Tibial nerve (tissue), 4 donors: ENCODE measurements around the gene OLFM2. TPM values are rescaled to one million over a fixed set of nuclear protein-coding genes. Genes with fewer than 3 reads are reported as not detected.
"Not testable (repeated sequence)": the region's sequence is repeated elsewhere in the genome, so short reads cannot be mapped to it uniquely, and the experiment has no call there.

Source experiments
- DNase-seq, 2 donors: peaks; one replicate each; pipeline ENCODE4 v3.0.0-alpha.2; 2019; ENCODE audit warnings: low spot score in 2 of 2
- H3K27ac ChIP-seq, 4 donors: fragments of 200-600 bp; sonication (generic) in 3 of 4; one replicate each; pipeline ENCODE4 v1.5.1; 2017 to 2019; ENCODE audit warnings: mild to moderate bottlenecking in 1 of 4
- H3K27me3 ChIP-seq, 2 donors: fragments of 200-600 bp; sonication (generic) in 1 of 2; one replicate each; pipeline versions ENCODE4 v1.5.1 to v1.6.0; 2017 to 2019
- H3K36me3 ChIP-seq, 3 donors: fragments of 200-600 bp; sonication (generic); one replicate each; pipeline ENCODE4 v1.5.1; 2018 to 2019
- H3K4me1 ChIP-seq, 4 donors: fragments of 200-600 bp; sonication (generic) in 3 of 4; one replicate each; pipeline ENCODE4 v1.5.1; 2017 to 2019
- H3K4me3 ChIP-seq, 4 donors: fragments of 200-600 bp; sonication (generic) in 3 of 4; one replicate each; pipeline ENCODE4 v1.5.1; 2017 to 2019; ENCODE audit warnings: mild to moderate bottlenecking in 1 of 4, moderate library complexity in 1 of 4
- H3K9me3 ChIP-seq, 4 donors: fragments of 200-600 bp; sonication (generic) in 3 of 4; one replicate each; pipeline ENCODE4 v1.5.1; 2017 to 2019
- EP300 ChIP-seq, 2 donors: sonication (generic); formaldehyde crosslinking; IDR thresholded peaks; one replicate each; pipeline ENCODE4 v1.6.1; 2017; ENCODE audit warnings: antibody characterized with exemption in 2 of 2, mild to moderate bottlenecking in 1 of 2
- POLR2A ChIP-seq, 2 donors: fragments of 450-650 bp; IDR thresholded peaks; one replicate each; pipeline ENCODE4 v1.6.1; 2017; ENCODE audit warnings: antibody characterized with exemption in 2 of 2, mild to moderate bottlenecking in 2 of 2, moderate library complexity in 2 of 2
- WGBS, 2 donors: methylation state at CpG; one replicate each; pipeline ENCODE4 v1.1.5; 2018; 5-methylcytosine and 5-hydroxymethylcytosine counted together
- total RNA-seq, 4 donors: library from RNA; depleted of rRNA; stranded (reverse); fragments of >200 nt; gene quantifications; one replicate each; pipeline ENCODE4 v1.1.0, GENCODE V29; 2016
- TF ChIP-seq, protein P1 (sequence below), 5 experiments: fragments of 200-600 bp in 3 of 5; fragments of 450-650 bp in 2 of 5; sonication (generic) in 3 of 5; IDR thresholded peaks; one replicate each; pipeline ENCODE4 v1.5.1; 2016 to 2019; ENCODE audit warnings: antibody characterized with exemption in 5 of 5, mild to moderate bottlenecking in 3 of 5, moderate library complexity in 2 of 5

OLFM2 gene
- total RNA-seq, 4 donors from 2014 or later, result 4.8 to 12.6 (median 8.8) TPM

DNA sequence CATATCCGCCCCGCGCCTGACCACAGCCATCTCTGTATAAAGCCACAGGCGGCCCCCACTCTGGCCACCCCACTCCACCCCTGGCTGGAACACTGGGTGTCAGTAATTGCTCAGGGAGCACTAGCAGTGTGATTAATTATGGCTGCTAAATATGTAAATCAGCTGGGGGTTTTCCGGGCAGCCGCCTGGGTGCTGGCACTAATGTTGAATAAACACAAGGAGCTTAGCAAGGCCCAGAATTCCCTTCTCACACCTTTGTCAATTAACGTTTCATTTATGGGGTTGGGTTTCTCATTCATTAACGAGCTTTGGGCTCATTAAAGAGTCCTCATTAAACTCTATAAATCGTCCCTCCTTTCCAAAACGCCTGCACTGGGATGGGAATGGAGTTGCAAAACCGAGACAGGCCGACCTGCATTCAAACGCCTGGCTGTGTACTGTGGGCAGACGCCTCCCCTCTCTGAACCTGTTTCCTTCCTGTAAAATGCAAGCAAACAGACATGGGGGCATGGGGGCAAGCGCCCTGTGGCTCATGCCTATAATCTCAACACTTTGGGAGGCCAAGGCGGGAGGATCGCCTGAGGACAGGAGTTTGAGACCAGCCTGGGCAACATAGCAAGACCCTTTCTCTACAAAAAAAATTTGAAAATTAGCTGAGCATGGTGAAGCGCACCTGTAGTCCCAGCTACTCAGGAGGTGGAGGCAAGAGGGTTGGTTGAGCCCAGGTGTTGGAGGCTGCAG, 17.7 kb upstream of the OLFM2 start:
- no peak for DNase-seq
- H3K4me1 ChIP-seq, result no peaks in the 10 kb centered on the region
- no peaks in the 10 kb centered on the region for H3K27me3 ChIP-seq
- 75 to 80% methylated on average over 17 to 18 of the region's 18 CpGs for WGBS, 2 donors
- H3K36me3 ChIP-seq, result peaks cover 0 to 17% (median 0%) of the 10 kb centered on the region in 3 donors
- no peak overlapping the region for H3K4me3 ChIP-seq
- H3K27ac ChIP-seq, result no peak overlapping the region
- H3K9me3 ChIP-seq, result no peaks in the 10 kb centered on the region
- TF ChIP-seq EP300 (IDR thresholded peaks at IDR 0.05) (no peak), POLR2A (IDR thresholded peaks at IDR 0.05) (no peak)
- TF ChIP-seq, protein P1, sequence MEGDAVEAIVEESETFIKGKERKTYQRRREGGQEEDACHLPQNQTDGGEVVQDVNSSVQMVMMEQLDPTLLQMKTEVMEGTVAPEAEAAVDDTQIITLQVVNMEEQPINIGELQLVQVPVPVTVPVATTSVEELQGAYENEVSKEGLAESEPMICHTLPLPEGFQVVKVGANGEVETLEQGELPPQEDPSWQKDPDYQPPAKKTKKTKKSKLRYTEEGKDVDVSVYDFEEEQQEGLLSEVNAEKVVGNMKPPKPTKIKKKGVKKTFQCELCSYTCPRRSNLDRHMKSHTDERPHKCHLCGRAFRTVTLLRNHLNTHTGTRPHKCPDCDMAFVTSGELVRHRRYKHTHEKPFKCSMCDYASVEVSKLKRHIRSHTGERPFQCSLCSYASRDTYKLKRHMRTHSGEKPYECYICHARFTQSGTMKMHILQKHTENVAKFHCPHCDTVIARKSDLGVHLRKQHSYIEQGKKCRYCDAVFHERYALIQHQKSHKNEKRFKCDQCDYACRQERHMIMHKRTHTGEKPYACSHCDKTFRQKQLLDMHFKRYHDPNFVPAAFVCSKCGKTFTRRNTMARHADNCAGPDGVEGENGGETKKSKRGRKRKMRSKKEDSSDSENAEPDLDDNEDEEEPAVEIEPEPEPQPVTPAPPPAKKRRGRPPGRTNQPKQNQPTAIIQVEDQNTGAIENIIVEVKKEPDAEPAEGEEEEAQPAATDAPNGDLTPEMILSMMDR (IDR thresholded peaks at IDR 0.05), result no peak

DNA sequence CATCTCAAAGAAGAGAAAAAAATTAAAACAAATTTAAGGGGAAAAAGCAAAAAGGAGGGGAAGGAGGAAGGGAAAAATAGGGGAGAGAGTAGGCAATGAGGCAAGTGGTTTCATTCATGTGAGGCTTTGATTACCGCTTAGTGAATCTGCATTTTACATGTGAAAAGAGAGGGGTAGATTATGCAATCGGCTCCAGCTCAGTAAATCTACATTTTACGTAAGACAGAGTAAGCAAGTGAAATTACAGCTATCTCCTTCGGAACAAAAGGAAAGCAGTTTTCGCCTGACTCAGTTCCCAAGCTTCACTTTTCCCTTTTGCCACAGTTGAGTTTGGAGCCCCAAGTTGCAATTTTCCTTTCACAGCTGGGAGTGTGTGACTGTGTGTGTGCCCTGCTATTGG, 16.0 kb upstream of the OLFM2 start:
- no peak overlapping the region for H3K4me3 ChIP-seq
- no peaks in the 10 kb centered on the region for H3K27me3 ChIP-seq
- TF ChIP-seq POLR2A (IDR thresholded peaks at IDR 0.05) (no peak), EP300 (IDR thresholded peaks at IDR 0.05) (no peak)
- TF ChIP-seq, protein P1 (IDR thresholded peaks at IDR 0.05), result no peak
- no peaks in the 10 kb centered on the region for H3K4me1 ChIP-seq
- WGBS, 2 donors, result 73 to 77% methylated on average over 5 of the region's 5 CpGs
- H3K27ac ChIP-seq, result no peak overlapping the region
- H3K36me3 ChIP-seq, result peaks cover 0 to under 1% (median 0%) of the 10 kb centered on the region in 3 donors
- no peaks in the 10 kb centered on the region for H3K9me3 ChIP-seq
- no peak for DNase-seq

DNA sequence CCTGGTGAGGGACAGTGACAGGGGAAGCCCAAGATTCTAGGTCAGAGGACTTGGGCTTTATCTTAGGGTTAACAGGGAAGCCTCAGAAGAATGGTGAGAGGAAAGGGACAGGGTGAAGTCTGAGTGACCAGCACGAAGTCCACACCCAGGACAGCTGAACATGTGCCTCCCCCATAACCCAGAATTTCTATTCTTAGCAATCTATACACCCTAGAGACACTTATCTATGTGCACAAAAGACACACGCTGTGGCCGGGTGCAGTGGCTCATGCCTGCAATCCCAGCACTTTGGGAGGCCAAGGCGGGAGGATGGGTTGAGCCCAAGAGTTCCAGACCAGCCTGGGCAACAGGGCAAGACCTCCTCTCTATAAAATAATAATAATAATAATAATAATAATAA, 11.1 kb upstream of the OLFM2 start:
- no peak overlapping the region for H3K27ac ChIP-seq
- no peaks in the 10 kb centered on the region for H3K27me3 ChIP-seq
- H3K4me3 ChIP-seq, result no peak overlapping the region
- H3K36me3 ChIP-seq, result no peaks in the 10 kb centered on the region
- no peak for TF ChIP-seq POLR2A (IDR thresholded peaks at IDR 0.05)
- TF ChIP-seq EP300 (IDR thresholded peaks at IDR 0.05), result no peak
- TF ChIP-seq, protein P1 (IDR thresholded peaks at IDR 0.05), result no peak
- no peak for DNase-seq
- peaks cover 0 to 2% (median 0%) of the 10 kb centered on the region in 4 donors for H3K9me3 ChIP-seq
- peaks cover 0 to 27% (median 5%) of the 10 kb centered on the region in 4 donors for H3K4me1 ChIP-seq
- WGBS, 2 donors, result 71 to 76% methylated on average over 4 of the region's 4 CpGs

DNA sequence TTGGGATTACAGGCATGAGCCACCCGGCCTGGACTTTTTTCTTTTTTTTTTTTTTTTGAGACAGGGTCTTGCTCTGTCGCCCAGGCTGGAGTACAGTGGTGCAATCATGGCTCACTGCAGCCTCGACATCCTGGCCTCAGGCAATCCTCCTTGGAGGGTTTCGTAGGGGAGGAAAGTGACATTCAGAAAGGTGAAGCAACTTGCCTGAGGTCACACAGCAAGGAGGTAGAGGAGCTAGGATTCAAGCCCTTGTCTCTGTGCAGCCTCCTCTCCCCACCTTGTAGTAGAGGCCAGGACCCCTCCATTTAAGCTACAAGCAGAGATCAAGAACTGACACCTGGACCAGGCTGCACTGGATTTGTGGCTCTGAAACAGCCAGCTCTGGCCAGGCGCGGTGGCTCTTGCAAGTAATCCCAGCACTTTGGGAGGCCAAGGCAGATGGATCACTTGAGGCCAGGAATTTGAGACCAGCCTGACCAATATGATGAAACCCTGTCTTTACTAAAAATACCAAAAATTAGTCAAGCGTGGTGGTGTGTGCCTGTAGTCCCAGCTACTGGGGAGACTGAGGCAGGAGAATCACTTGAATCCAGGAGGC, 10.3 kb upstream of the OLFM2 start:
- not testable (repeated sequence) for H3K27ac ChIP-seq, DNase-seq, H3K4me3 ChIP-seq, H3K27me3 ChIP-seq, H3K36me3 ChIP-seq
- H3K4me1 ChIP-seq, result peaks cover 0 to 27% (median 5%) of the 10 kb centered on the region in 4 donors
- H3K9me3 ChIP-seq, result peaks cover 0 to 10% (median 0%) of the 10 kb centered on the region in 4 donors
- WGBS, 2 donors, result 85 to 87% methylated on average over 7 of the region's 7 CpGs

DNA sequence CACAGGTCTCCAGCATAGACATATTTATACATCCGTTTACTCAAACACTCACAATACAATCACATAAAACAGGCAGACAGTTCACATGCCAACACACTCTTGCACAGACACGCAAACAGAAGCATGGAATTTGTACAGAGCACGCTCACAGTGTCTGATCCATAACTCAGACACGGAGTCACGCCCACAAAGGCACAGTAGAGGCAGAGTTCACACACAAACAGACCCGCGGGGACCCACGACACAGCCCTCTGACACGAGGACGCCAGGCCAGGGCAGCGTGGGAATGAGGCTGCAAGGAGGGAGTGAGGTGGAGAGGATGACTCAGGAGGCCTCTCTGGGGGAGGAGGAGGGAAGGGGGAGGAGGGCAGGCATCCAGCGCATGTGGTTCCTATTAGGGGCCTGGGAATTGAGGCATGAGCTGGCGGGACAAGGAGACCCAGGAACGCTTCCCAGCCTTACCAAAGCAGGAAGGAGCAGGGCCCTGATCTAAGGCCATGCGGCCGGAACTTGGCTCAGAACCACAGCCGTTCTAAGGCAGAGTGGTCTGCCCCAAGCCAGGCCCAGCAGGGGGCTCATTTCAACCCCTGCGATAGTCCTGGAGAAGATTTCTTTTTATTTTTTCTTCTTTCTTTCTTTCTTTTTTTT, 9.1 kb upstream of the OLFM2 start:
- no peak overlapping the region for H3K4me3 ChIP-seq
- H3K27me3 ChIP-seq, result no peaks in the 10 kb centered on the region
- peaks cover 0 to 16% (median 0%) of the 10 kb centered on the region in 4 donors for H3K9me3 ChIP-seq
- 12 to 16% methylated on average over 18 of the region's 18 CpGs for WGBS, 2 donors
- H3K27ac ChIP-seq, result peak overlapping the region in 3 of 4 donors; percentile 37 to 79 (median 68)
- TF ChIP-seq POLR2A (IDR thresholded peaks at IDR 0.05) (no peak), EP300 (IDR thresholded peaks at IDR 0.05) (peak; percentile 37 to 85)
- TF ChIP-seq, protein P1 (IDR thresholded peaks at IDR 0.05), result peak in 1 of 5 experiments; percentile 27
- peaks cover 0 to 27% (median 5%) of the 10 kb centered on the region in 4 donors for H3K4me1 ChIP-seq
- no peaks in the 10 kb centered on the region for H3K36me3 ChIP-seq
- DNase-seq, result peak; percentile 78 to 91
